SK-N-SH treated with all-trans-retinoic acid at 6 μM for 48 hours (cell line): ENCODE results near the gene CD1E.

Experiments used
- ATAC-seq: fragments of 200-7000 bp; cut with Tn5 transposase; 3 replicates; pipeline ENCODE4 v1.9.1; 2020; ENCODE audit warnings: mild to moderate bottlenecking, moderate library complexity
- ARNTL ChIP-seq: fragments of 450-650 bp; formaldehyde crosslinking; IDR thresholded peaks from 2 replicates; pipeline ENCODE4 v1.5.0; 2020; ENCODE audit warnings: low read depth, mild to moderate bottlenecking, moderate library complexity, borderline replicate concordance
- BACH2 ChIP-seq: fragments of 250-450 bp; sonication (Bioruptor Pico); IDR thresholded peaks from 2 replicates; pipeline ENCODE4 v1.9.0; 2021; ENCODE audit warnings: mild to moderate bottlenecking, borderline replicate concordance
- CSRNP3 ChIP-seq: fragments of 250-450 bp; sonication (Bioruptor Pico); IDR thresholded peaks from 2 replicates; pipeline ENCODE4 v1.5.1; 2021; ENCODE audit warnings: mild to moderate bottlenecking, moderate library complexity
- ESRRG ChIP-seq: fragments of 250-450 bp; sonication (Bioruptor Pico); IDR thresholded peaks from 2 replicates; pipeline ENCODE4 v1.6.1; 2021; ENCODE audit warnings: mild to moderate bottlenecking
- GLIS3 ChIP-seq: fragments of 250-450 bp; sonication (Bioruptor Pico); IDR thresholded peaks from 2 replicates; pipeline ENCODE4 v1.5.0; 2020; ENCODE audit warnings: mild to moderate bottlenecking, moderate library complexity
- OSR1 ChIP-seq: fragments of 250-450 bp; sonication (Bioruptor Pico); IDR thresholded peaks from 2 replicates; pipeline ENCODE4 v1.8.0; 2022; ENCODE audit warnings: moderate library complexity, mild to moderate bottlenecking, inconsistent platforms
- PPARA ChIP-seq: fragments of 250-450 bp; sonication (Bioruptor Pico); IDR thresholded peaks from 2 replicates; pipeline ENCODE4 v1.5.0; 2020; ENCODE audit warnings: mild to moderate bottlenecking, borderline replicate concordance
- RARB ChIP-seq: fragments of 250-450 bp; sonication (Bioruptor Pico); IDR thresholded peaks from 2 replicates; pipeline ENCODE4 v1.8.0; 2021; ENCODE audit warnings: mild to moderate bottlenecking, moderate library complexity
- TCF4 ChIP-seq: fragments of 250-450 bp; sonication (Bioruptor Pico); IDR thresholded peaks from 2 replicates; pipeline ENCODE4 v1.8.0; 2021; ENCODE audit warnings: mild to moderate bottlenecking, moderate library complexity, borderline replicate concordance
- TOX ChIP-seq: fragments of 250-450 bp; sonication (Bioruptor Pico); IDR thresholded peaks from 2 replicates; pipeline ENCODE4 v1.8.0; 2021; ENCODE audit warnings: mild to moderate bottlenecking, moderate library complexity, borderline replicate concordance
- TSHZ2 ChIP-seq: fragments of 250-450 bp; sonication (Bioruptor Pico); IDR thresholded peaks from 2 replicates; pipeline ENCODE4 v1.5.0; 2020; ENCODE audit warnings: mild to moderate bottlenecking, moderate library complexity
- ZC3H10 ChIP-seq: fragments of 250-450 bp; sonication (Bioruptor Pico); IDR thresholded peaks from 2 replicates; pipeline ENCODE4 v1.5.1; 2021; ENCODE audit warnings: mild to moderate bottlenecking, moderate library complexity
- ZFP3 ChIP-seq: fragments of 250-450 bp; sonication (Bioruptor Pico); IDR thresholded peaks from 2 replicates; pipeline ENCODE4 v1.5.0; 2020; ENCODE audit warnings: mild to moderate bottlenecking, moderate library complexity
- ZNF565 ChIP-seq: fragments of 450-650 bp; formaldehyde crosslinking; conservative IDR thresholded peaks from 2 replicates; pipeline ENCODE4 v1.5.0; 2020; ENCODE audit warnings: low read depth, mild to moderate bottlenecking, moderate library complexity
- ZNF70 ChIP-seq: fragments of 450-650 bp; formaldehyde crosslinking; IDR thresholded peaks from 2 replicates; pipeline ENCODE4 v1.5.0; 2020; ENCODE audit warnings: mild to moderate bottlenecking, moderate library complexity
- ZNF8 ChIP-seq: fragments of 450-650 bp; formaldehyde crosslinking; IDR thresholded peaks from 2 replicates; pipeline ENCODE4 v1.5.0; 2020; ENCODE audit warnings: mild to moderate bottlenecking, moderate library complexity

The CD1E gene

GRCh38 chr1:158400871-158401270 lies 47.2 kb downstream of the CD1E start:
- no peak for ATAC-seq
- TF ChIP-seq CSRNP3 (no peak), ZC3H10 (no peak), ESRRG (CRISPR knock-in tag) (no peak), ZNF8 (CRISPR knock-in tag) (no peak), ZNF70 (no peak), TOX (no peak), ARNTL (CRISPR knock-in tag) (no peak), TCF4 (CRISPR knock-in tag) (no peak)

- no peak for ATAC-seq
- TF ChIP-seq ZFP3 (CRISPR knock-in tag) (no peak), ESRRG (CRISPR knock-in tag) (no peak), ZNF565 (CRISPR knock-in tag) (no peak), TOX (no peak), RARB (CRISPR knock-in tag) (no peak), TCF4 (CRISPR knock-in tag) (no peak), TSHZ2 (CRISPR knock-in tag) (no peak), ZC3H10 (no peak), OSR1 (CRISPR knock-in tag) (no peak), PPARA (no peak), BACH2 (CRISPR knock-in tag) (no peak), GLIS3 (CRISPR knock-in tag) (no peak)
Measured at GRCh38 chr1:158407092-158407491, 53.4 kb downstream of the CD1E start.
